Neural cell (in vitro differentiated cells): ENCODE results near the gene POMT1. TPM values are rescaled to one million over a fixed set of nuclear protein-coding genes. Genes with fewer than 3 reads are reported as not detected.

Source experiments
- H2AFZ ChIP-seq: fragments of 200-600, 300-800 bp; sonication (generic), shearing (Covaris generic); 2 replicates; pipeline ENCODE4 v1.6.0; 2014; ENCODE audit warnings: low read depth, mild to moderate bottlenecking, antibody characterized with exemption, low read length, moderate library complexity
- H3F3A ChIP-seq: fragments of 200-600 bp; shearing (Covaris generic); 2 replicates; pipeline ENCODE4 v1.6.1; 2016; ENCODE audit warnings: mild to moderate bottlenecking, moderate library complexity, mixed read lengths, antibody characterized with exemption, low read length; ENCODE audit not compliant: insufficient read depth, poor library complexity, severe bottlenecking
- H3K27ac ChIP-seq: fragments of 200-600, 300-800 bp; sonication (generic), shearing (Covaris generic); 2 replicates; pipeline ENCODE4 v1.5.1; 2014; ENCODE audit warnings: mild to moderate bottlenecking, low read length, moderate library complexity
- H3K27me3 ChIP-seq: fragments of 300-800, 200-600 bp; sonication (generic), shearing (Covaris generic); 2 replicates; pipeline ENCODE4 v1.6.0; 2014; ENCODE audit warnings: mild to moderate bottlenecking, low read depth, low read length, moderate library complexity; ENCODE audit not compliant: insufficient read depth
- H3K36me3 ChIP-seq: fragments of 300-800, 200-600 bp; sonication (generic), shearing (Covaris generic); 2 replicates; pipeline ENCODE4 v1.5.1; 2014; ENCODE audit warnings: mild to moderate bottlenecking, antibody characterized with exemption, low read length, moderate library complexity; ENCODE audit not compliant: insufficient read depth
- H3K4me2 ChIP-seq: fragments of 300-800, 200-600 bp; sonication (generic), shearing (Covaris generic); 2 replicates; pipeline ENCODE4 v1.6.0; 2014; ENCODE audit warnings: mild to moderate bottlenecking, low read length
- H3K4me3 ChIP-seq: fragments of 300-800, 200-600 bp; sonication (generic), shearing (Covaris generic); 2 replicates; pipeline ENCODE4 v1.5.1; 2014; ENCODE audit warnings: mild to moderate bottlenecking, low read length, moderate library complexity
- H3K79me2 ChIP-seq: fragments of 200-600 bp; shearing (Covaris generic); replicated peaks from 2 replicates; pipeline ENCODE4 v1.6.0; 2014; ENCODE audit warnings: mild to moderate bottlenecking, low read length, moderate library complexity; ENCODE audit not compliant: insufficient read depth
- H3K9ac ChIP-seq: fragments of 300-800, 200-600 bp; sonication (generic), shearing (Covaris generic); 2 replicates; pipeline ENCODE4 v1.6.1; 2016; ENCODE audit warnings: mild to moderate bottlenecking, low read length, mixed read lengths
- H3K9me2 ChIP-seq: fragments of 200-600 bp; shearing (Covaris generic); 2 replicates; pipeline ENCODE4 v1.6.1; 2016; ENCODE audit warnings: mild to moderate bottlenecking, low read length, mixed read lengths; ENCODE audit not compliant: insufficient read depth
- H3K9me3 ChIP-seq: fragments of 200-600, 300-800 bp; sonication (generic), shearing (Covaris generic); 2 replicates; pipeline ENCODE4 v1.6.1; 2016; ENCODE audit warnings: mild to moderate bottlenecking, mixed run types, low read length, moderate library complexity, mixed read lengths
- H4K20me1 ChIP-seq: fragments of 200-600 bp; shearing (Covaris generic); 2 replicates; pipeline ENCODE4 v1.6.1; 2016; ENCODE audit warnings: mild to moderate bottlenecking, mixed run types; ENCODE audit not compliant: insufficient read depth
- EP300 ChIP-seq: fragments of 450-650 bp; conservative IDR thresholded peaks from 2 replicates; pipeline ENCODE4 v1.6.1; 2014; ENCODE audit warnings: antibody characterized with exemption, mild to moderate bottlenecking, moderate library complexity; ENCODE audit not compliant: poor library complexity, severe bottlenecking
- EZH2 ChIP-seq: fragments of 200-600, 300-800 bp; shearing (Covaris generic), sonication (generic); IDR thresholded peaks from 2 replicates; pipeline ENCODE4 v1.6.1; 2014; ENCODE audit warnings: antibody characterized with exemption, low read length, borderline replicate concordance, mild to moderate bottlenecking; ENCODE audit not compliant: insufficient read depth, poor library complexity, severe bottlenecking
- MXI1 ChIP-seq: fragments of 450-650 bp; conservative IDR thresholded peaks from 2 replicates; pipeline ENCODE4 v1.6.1; 2014; ENCODE audit warnings: antibody characterized with exemption, mild to moderate bottlenecking; ENCODE audit not compliant: poor library complexity, severe bottlenecking
- POLR2AphosphoS5 ChIP-seq: IDR thresholded peaks from 2 replicates; pipeline ENCODE4 v1.6.1; 2012
- RAD21 ChIP-seq: fragments of 450-650 bp; conservative IDR thresholded peaks from 2 replicates; pipeline ENCODE4 v1.6.1; 2014; ENCODE audit warnings: antibody characterized with exemption, mild to moderate bottlenecking, moderate library complexity
- SMC3 ChIP-seq: fragments of 450-650 bp; conservative IDR thresholded peaks from 2 replicates; pipeline ENCODE4 v1.6.1; 2014; ENCODE audit warnings: antibody characterized with exemption, mild to moderate bottlenecking, moderate library complexity; ENCODE audit not compliant: poor library complexity
- TAF1 ChIP-seq: IDR thresholded peaks from 2 replicates; pipeline ENCODE4 v1.6.1; 2012; ENCODE audit warnings: low read depth
- polyA plus RNA-seq: library from polyadenylated mRNA; depleted of rRNA; stranded (reverse); fragments of >200 nt; gene quantifications from 2 replicates; pipeline ENCODE4 v1.2.3, GENCODE V29; 2014
- TF ChIP-seq, protein P1 (sequence below): fragments of 450-650 bp; IDR thresholded peaks from 2 replicates; pipeline ENCODE4 v1.5.1; 2014; ENCODE audit warnings: antibody characterized with exemption, mild to moderate bottlenecking, moderate library complexity; ENCODE audit not compliant: poor library complexity, severe bottlenecking
- TF ChIP-seq, protein P2 (sequence below): IDR thresholded peaks from 2 replicates; pipeline ENCODE4 v1.6.1; 2012; ENCODE audit warnings: borderline replicate concordance

Gene POMT1
- polyA plus RNA-seq, 1 donor from 2014 or later: 131 TPM

DNA sequence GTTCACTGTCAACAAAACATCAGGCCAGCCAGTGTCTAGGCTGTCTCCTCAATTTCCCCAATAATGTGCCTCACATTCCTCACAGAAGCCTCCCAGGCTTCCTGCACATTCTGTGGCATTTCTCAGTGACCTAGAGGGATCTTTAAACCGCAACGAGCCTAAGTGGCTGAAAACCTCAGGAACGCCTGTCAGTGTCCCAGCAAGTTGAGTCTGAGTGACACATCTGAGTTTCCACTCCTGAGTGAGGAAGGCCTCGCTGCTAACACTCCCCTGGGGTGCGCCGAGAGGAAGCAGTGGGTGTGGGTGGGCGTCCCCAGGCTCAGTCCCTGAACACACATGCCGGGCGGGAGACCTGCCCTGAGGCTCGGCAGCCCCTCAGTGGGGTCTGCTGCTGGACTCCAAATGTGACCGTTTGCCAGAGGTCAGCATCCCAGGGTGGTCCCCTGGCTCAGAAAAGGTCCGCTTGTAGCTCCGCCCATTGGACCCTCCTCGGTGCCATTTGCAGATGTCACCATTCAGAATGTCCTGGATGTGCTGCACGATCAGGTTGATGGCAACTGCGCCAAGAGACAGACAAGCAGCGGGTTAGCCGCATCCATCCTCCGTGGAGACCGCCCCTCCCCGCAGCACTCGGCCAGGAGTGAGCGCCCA, 22.1 kb downstream of the POMT1 start (continued):
- no peak for TF ChIP-seq EP300
- TF ChIP-seq POLR2AphosphoS5: no peak

DNA sequence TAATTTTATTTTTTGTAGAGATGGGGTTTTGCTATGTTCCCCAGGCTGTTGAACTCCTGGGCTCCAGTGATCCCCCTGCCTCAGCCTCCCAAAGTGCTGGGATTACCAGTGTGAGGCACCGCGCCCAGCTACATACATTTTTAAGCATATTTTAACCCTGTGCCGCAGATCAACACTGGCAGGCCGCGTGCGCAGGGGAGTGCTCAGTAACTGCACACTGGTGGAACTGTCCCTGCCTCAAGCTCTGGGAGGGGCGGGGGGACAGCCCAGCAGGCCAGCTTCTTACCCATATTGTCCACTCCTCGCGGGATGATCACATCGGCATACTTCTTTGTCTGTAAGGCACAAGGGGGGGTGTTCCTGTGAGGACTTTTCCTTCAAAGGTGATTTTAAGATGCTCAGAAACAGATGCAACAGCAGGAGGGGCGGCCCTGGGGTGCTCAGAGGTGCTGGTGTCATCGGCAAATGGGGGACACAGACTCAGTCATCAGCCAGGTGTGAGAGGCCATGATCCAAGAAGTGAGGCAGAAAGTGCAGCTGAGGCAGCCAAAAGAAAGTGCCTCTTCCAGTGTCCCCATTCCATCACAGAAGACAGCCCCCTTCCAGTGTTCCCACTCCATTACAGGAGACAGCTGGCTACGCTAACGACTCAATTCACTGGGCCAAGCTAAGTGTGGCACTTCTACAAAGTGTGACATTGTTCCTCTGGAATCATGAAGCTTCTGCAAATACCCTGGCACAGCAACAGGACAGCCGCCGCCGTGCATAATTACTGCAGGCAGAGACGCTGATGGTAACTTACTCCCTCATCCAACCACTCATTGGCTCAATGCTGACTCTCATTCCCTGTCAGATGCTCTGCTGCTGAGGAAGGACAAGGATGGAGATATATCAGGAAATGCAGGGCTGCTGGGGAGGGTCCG, 23.2 kb downstream of the POMT1 start:
- Histone ChIP-seq H3K9ac (no peak overlapping the region), H3K9me3 (no peaks in the 10 kb centered on the region), H3K36me3 (peaks cover 9% of the 10 kb centered on the region), H3F3A (no peaks in the 10 kb centered on the region), H4K20me1 (no peaks in the 10 kb centered on the region), H3K79me2 (peaks cover 3% of the 10 kb centered on the region), H2AFZ (no peak overlapping the region), H3K4me3 (no peak overlapping the region), H3K4me2 (no peak overlapping the region), H3K9me2 (no peaks in the 10 kb centered on the region), H3K27ac (no peak overlapping the region), H3K27me3 (no peaks in the 10 kb centered on the region)
- TF ChIP-seq, protein P1, sequence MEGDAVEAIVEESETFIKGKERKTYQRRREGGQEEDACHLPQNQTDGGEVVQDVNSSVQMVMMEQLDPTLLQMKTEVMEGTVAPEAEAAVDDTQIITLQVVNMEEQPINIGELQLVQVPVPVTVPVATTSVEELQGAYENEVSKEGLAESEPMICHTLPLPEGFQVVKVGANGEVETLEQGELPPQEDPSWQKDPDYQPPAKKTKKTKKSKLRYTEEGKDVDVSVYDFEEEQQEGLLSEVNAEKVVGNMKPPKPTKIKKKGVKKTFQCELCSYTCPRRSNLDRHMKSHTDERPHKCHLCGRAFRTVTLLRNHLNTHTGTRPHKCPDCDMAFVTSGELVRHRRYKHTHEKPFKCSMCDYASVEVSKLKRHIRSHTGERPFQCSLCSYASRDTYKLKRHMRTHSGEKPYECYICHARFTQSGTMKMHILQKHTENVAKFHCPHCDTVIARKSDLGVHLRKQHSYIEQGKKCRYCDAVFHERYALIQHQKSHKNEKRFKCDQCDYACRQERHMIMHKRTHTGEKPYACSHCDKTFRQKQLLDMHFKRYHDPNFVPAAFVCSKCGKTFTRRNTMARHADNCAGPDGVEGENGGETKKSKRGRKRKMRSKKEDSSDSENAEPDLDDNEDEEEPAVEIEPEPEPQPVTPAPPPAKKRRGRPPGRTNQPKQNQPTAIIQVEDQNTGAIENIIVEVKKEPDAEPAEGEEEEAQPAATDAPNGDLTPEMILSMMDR: no peak
- TF ChIP-seq RAD21 (no peak), EZH2 (no peak), MXI1 (no peak), SMC3 (no peak), POLR2AphosphoS5 (no peak), EP300 (no peak), TAF1 (no peak)
- TF ChIP-seq, protein P2, sequence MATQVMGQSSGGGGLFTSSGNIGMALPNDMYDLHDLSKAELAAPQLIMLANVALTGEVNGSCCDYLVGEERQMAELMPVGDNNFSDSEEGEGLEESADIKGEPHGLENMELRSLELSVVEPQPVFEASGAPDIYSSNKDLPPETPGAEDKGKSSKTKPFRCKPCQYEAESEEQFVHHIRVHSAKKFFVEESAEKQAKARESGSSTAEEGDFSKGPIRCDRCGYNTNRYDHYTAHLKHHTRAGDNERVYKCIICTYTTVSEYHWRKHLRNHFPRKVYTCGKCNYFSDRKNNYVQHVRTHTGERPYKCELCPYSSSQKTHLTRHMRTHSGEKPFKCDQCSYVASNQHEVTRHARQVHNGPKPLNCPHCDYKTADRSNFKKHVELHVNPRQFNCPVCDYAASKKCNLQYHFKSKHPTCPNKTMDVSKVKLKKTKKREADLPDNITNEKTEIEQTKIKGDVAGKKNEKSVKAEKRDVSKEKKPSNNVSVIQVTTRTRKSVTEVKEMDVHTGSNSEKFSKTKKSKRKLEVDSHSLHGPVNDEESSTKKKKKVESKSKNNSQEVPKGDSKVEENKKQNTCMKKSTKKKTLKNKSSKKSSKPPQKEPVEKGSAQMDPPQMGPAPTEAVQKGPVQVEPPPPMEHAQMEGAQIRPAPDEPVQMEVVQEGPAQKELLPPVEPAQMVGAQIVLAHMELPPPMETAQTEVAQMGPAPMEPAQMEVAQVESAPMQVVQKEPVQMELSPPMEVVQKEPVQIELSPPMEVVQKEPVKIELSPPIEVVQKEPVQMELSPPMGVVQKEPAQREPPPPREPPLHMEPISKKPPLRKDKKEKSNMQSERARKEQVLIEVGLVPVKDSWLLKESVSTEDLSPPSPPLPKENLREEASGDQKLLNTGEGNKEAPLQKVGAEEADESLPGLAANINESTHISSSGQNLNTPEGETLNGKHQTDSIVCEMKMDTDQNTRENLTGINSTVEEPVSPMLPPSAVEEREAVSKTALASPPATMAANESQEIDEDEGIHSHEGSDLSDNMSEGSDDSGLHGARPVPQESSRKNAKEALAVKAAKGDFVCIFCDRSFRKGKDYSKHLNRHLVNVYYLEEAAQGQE: no peak

DNA sequence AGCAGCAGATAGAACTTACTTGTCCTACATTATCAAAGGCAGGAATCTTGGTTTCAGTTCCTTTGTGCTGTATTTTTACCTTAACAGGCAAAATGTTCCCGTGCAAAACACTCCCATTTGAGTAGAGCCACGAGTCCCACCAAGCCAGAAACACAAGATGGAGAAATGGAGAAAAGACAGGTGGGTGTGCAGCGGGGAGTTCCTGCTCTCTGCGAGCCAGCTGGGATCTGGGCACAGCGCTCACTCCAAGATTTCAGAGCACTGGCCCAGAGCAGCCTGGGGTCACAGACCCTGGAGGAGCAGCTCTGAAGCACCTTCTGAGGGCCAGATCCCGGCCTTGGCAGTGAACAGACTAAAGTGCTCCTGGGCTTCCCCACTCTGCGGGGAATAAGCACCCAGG, 25.5 kb downstream of the POMT1 start:
- Histone ChIP-seq H3K36me3 (peaks cover 9% of the 10 kb centered on the region), H3F3A (no peaks in the 10 kb centered on the region), H3K27ac (no peak overlapping the region)

More for the DNA sequence above, 25.5 kb downstream of the POMT1 start:
- H3K79me2 ChIP-seq: peaks cover 3% of the 10 kb centered on the region
- H3K9me3 ChIP-seq: no peaks in the 10 kb centered on the region
- TF ChIP-seq MXI1: no peak
- H2AFZ ChIP-seq: no peak overlapping the region
- H3K9me2 ChIP-seq: no peaks in the 10 kb centered on the region
- no peak overlapping the region for H3K4me3 ChIP-seq
- no peak overlapping the region for H3K9ac ChIP-seq
- no peaks in the 10 kb centered on the region for H4K20me1 ChIP-seq
- no peaks in the 10 kb centered on the region for H3K27me3 ChIP-seq
- H3K4me2 ChIP-seq: no peak overlapping the region
